Stimulated activated CD4-positive, alpha-beta T cell treated with anti-CD3 and anti-CD28 coated beads, Interleukin-4, amount 100 ng/mL, for 4 hours (primary cell): ENCODE data around the gene PCDHGC5.

Source experiments
- DNase-seq, 2 experiments: peaks; one replicate each; pipeline ENCODE4 v3.0.0-alpha.2; 2020

PCDHGC5 gene

DNA sequence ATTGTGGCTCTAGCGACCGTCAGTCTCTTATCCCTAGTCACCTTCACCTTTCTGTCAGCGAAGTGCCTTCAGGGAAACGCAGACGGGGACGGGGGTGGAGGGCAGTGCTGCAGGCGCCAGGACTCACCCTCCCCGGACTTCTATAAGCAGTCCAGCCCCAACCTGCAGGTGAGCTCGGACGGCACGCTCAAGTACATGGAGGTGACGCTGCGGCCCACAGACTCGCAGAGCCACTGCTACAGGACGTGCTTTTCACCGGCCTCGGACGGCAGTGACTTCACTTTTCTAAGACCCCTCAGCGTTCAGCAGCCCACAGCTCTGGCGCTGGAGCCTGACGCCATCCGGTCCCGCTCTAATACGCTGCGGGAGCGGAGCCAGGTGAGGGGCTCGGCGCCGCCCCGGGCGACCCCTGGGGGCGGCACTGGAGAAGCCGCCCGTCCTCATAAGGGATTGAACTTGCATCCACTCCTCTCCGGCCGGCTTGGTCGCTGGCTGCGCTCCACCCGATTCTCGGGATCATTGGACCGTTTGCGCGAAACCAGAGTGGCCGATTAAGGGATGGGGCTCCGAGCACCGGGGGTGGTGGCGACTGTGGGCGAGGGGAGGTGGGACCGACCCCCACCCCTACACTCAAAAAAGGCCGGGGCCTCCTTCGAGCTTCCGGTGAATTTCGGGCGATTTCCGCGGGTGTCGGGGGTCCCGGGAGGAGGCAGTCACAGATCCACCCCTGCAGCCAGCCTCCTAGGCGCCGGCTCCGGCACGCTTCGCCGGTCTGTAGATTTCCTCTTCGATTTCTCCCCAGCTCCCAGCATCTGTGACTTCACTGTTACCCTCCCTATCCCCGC lies 2.7 kb downstream of the PCDHGC5 start:
- DNase-seq: no peak

DNA sequence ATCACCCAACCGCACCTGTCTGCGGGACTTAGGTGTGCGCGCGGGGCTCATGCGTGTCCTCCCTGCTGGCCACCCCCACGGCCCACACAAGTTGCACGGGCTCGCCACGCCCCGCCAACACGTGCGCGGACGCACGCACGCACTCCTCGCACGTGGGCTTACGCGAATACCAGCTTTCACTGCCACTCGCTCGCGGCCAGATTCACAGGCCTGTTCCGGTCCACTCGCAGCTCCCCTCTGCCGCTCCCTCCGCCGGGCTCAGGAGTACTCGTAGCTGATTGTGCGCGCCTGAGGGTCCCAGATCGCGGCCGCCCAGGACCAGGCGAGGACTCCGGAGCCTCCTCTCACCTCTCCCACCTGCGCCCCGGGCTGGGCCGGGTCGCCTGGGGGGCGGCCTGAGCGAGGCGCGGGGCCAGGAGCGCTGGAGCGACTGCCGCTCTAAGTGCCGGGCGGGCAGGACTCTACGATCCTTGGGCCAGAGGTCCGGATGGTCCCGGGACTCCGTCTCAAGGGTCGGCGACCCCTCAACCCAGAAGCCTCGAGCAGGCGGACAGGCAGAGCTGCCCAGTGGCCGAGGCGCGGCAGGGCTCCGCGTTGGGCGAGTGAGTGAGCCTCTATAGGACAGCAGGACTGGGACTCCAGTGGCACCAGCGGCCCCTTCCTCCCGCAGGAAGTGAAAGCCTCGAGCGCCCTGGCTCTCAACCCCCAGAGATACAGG lies 3.4 kb downstream of the PCDHGC5 start:
- DNase-seq: peak; percentile 20 to 61

DNA sequence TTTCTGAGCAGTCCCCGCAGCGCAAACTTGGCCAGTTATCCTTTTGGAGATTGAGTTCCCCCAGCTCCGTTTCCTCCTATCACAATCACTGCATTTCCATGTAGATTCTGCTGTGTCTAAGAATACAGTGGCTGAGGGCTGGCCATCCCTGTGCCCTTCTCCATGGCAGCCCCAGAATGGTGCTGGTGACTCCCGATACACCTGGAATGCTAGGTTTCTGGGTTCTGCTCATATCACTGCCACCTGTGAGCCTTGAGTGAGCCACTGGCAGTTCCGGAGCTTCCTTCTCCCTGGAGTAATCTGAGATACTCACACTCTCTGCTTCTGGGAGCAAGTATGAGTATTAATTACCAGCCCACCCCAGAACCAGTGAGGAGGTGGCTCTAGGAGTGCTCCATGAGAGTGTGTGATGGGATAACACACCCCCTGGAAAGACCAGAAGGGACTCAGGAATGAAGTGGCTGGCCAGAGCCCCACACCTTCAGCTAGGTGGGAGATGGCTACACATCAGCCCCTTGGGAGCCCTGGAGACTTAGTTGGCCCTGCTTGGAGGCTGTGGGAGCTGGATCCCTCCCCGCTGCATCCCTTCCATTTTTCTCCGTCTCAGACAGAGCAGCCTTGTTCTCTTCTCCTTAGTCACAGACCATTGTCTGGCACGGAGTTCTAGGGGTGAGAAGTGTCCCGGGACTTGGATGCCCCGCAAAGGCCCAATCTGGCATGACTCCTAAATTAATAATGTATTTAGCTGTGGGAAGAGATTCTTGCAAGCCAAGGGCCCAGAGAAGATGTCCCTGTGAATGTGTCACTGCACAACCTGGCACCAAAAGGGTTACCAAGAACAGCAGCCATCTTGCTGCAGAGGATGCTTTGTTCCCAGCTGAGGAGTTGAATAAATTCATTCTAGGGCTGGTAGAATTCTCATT lies 4.9 kb downstream of the PCDHGC5 start:
- no peak for DNase-seq

DNA sequence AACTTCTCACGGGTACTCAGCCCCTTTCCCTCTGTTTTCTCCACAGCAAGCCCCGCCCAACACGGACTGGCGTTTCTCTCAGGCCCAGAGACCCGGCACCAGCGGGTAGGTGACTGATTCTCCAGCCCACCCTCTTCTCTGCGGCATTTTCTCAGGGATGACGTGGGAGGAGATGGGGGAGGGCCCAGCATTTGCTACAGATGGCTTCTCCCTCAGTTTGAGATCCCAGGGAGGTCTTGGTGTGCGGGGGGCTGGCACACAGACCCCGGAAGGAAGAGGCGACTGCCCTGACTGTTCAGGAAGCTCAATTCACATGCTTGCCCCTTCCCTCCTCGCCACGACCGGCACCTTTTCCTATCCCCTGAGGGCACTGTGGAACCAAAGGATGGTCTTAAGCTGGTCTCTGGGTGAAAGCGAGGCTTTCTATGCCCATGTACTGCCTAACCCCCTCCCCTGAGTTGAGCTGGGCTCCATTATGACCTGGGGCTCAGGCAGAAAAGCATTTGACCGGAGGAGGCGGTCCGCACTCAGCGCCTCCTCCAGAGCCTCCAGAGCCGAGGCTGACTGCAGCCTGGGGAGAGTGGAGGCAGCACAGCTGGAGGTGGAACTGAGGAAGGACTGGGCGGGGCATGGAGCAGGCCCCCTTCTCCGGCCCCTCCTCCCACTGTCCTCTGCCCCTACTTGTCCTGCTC lies 6.0 kb downstream of the PCDHGC5 start:
- DNase-seq: no peak

DNA sequence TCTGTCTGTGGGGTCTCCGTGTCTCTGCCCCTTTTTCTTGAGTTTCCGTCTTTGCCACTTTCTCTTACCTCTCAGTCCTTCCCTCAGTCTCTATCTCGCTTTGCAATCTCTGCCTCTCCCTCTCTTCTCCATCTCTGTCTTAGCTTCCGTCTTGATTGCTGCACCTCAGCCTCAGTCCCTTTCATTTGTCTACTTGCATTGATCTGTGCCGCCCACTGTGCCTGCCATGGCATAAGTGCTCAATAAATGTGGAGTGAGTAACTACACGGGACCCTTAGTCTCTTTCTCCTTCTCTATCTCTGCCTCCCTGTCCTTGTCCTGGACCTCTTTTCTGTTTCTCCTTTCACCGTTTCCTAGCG lies 6.6 kb downstream of the PCDHGC5 start:
- DNase-seq: no peak

DNA sequence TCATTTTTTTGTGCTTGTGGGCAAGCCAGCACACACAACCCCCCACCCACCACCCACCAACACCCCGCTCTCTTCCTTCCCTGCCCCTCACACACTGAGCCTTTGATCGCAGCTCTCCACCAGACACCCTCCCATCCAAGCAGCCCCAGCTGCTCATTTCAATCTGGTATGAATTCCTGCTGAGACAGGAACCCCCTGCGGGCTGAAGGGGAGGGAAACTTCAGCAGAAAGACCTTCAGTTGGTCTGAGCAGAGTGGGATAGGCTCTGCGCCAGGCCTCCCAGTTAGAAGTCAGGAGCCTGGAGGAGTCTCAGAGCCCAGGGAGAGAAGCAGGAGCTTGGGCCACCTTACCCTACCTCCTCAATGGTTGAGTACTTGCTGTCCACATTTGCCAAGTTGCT lies 7.2 kb downstream of the PCDHGC5 start:
- DNase-seq: no peak

DNA sequence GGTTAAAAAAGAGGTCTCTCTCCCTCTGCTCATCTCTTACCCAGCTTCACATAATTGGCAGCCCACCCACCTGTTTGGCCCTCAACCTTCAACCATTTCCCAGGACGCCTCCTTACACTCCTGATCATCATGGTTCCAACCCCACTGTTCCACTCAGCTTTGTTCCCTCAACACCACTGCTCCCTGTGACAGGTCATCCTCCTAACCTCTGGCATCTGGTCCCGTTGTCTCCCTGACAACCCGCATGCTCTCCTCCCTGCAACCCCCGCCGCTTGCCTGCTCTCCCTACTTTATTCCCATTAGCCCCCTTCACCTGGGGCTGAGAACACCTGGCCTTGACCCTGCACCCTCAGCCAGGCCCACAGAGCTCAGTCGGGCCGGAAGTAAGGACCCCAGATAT lies 12.9 kb downstream of the PCDHGC5 start:
- DNase-seq: no peak

DNA sequence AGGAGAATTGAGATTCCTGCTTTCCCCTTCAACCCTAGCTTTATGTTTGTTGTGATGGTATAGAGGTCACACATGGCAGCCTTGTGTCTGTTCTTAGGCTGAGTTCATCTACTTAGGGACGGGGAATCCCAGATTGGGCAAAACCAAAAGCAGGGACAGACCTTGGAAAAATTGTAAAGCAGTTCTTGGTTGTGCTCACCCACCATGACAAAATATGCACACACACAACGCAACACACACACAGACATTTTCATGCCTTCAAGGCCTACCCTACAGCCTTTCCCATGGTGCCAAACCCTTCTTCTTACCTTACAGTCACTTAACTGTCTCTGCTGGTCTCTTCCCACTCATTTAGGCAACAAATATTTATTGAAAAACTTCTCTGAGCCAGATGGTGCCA lies 14.8 kb downstream of the PCDHGC5 start:
- DNase-seq: no peak

DNA sequence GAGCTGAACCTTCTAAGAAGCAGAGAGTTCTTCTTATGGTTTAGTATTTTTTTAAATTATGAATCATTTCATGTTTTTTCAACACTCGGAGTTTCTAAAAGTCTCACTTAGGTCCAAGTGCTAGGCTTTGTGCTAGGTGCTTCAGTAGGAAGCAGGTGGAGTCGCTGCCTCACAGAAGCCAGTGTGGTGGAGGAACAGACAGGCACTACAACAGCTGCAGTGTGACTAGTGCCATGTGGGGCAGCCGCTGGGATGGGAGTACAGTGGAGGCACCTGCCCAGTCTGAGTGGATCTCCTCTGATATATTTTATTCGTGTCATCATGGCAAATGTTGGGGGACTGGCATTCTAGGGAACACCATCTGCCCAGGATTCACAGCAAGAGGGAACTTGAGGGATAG lies 15.3 kb downstream of the PCDHGC5 start:
- no peak for DNase-seq

DNA sequence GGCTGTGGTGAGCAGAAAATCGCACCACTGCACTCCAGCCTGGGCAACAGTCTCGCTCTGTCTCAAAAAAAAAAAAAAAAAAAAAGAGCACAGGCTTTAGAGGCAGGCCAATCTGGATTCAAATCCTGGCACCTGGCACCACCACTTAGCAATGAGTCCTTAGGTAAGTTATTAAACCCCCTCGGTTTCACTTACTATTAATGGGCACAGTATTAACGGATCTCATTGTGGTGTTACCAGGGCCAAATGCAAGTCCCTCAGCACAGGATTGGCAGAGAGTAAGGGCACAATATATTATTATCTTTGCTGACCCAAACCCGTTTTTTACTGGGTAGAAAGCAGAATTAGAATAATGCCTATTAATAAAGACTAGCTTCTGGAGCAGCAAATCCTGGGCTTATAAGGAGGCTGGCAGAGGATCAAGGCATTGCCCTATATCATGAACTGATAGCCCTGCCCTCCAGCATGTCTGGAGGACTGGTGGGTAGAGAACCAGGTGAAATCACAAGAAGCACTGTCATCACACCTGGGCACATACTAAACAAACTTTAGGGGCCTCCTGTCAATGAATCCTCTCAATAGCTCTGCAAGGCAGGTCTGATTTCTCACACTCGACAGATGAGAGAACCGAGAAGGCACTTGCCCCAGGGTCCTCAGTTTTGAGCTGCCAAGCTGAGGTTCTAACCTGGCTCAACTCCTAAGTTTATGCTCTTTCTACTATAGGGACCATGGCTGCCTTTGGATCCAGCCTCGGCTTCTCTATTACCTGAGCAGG lies 17.7 kb downstream of the PCDHGC5 start:
- DNase-seq: no peak

DNA sequence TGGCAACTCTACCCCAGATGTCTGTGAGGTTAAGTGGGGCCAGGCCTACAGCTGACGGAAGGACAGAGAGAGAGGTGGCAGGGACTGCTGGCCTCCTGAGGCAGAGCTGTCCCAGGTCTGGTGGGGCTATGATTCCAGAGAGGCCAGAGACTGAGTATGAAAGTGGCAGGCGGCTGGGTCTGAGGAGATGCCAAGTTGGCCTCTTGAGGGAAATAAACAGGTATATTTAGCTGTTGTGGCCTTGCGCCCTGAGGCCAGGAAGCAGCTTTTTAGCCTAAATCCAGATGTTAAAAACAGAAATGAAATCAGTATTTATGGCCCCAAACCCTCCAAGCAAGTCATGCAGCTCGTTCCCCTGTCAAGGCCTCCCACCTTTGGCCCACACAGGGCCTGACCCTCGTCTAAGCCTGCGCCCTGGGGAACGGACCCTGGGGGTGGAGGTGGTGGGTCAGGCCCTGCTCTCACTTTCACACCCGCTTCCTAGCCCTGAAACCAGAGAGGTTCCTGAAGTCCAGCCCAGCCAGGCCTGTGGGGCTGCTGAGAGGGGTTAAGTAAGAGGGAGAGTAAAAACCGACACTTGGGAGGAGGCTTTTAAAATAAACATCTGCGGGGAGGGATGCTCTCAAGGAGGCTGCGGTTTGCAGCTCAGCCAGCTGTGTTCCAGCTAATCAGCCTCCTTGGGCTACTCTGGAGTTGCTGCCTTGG lies 18.7 kb downstream of the PCDHGC5 start:
- no peak for DNase-seq

DNA sequence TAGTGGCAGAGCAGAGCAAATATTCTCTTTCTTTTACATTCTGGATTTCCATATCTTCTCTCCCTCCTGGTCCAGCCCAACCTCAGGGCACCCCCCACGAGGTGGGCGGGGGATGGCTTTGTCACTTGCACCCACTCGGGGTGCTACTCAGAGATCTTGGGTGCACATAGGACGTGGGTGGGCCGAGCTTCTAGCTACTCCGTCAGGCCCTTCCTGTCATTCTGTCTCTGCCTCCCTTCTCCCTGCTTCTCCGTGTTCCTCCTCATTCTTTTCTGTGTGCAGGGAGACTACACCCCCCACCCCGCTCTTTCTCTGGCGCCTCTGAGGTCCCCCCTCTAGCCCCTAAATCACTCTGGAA lies 19.5 kb downstream of the PCDHGC5 start:
- DNase-seq: no peak

DNA sequence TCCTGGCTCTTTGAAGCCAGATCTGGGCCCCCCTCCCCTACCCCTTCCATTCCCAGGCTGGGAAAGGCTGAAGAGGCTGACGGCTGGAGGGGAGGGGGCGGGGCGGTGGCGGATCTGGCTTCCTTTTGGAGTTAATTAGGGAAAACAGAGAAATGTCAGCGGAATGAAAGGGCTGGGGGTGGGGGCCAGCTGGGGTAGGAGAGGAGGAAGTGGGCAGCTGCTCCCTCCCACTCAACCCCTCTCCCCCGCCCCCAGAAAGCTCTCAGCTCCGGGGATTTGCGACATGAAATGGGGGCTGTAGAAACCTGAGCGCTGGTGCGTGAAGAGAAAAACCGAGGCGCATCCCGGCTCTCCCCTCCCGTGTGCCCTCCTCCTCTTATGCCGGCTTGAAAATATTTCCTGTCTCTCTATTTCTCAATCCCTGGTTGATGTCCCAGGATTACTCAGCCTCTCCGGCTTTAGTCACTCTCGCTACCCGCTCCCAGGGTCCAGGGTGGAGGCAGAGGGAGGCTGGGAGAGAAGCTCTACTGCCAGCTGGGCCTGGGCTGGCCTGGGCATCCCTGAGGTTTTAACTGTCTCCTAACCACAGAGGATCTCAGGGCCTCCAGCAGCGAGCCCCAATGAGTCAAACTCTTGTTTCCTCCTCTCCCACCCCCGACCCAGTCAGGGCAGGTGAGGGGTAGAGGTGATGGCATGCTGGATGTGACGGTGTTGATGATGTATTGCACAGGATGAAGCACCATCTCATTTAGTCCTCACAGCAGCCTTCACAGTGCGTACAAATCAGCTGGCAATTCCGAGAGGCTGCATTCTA lies 20.1 kb downstream of the PCDHGC5 start:
- DNase-seq: no peak

DNA sequence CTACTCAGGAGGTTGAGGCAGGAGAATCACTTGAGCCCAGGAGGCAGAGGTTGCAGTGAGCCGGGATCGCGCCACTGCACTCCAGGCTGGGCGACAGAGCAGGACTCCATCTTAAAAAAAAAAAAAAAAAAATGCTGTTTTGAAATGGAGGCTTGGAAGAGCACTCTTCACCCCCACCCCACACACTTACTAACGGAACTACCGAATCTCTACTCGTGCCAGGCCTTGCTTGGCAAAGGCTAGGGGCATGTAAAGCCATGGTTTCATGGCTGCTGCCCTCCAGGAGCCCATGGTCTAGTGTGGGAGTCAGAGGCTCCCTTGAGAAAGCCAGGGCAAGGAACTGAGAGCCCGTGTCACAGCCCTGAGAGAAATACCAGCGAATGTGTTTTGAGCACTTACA lies 21.3 kb downstream of the PCDHGC5 start:
- no peak for DNase-seq

DNA sequence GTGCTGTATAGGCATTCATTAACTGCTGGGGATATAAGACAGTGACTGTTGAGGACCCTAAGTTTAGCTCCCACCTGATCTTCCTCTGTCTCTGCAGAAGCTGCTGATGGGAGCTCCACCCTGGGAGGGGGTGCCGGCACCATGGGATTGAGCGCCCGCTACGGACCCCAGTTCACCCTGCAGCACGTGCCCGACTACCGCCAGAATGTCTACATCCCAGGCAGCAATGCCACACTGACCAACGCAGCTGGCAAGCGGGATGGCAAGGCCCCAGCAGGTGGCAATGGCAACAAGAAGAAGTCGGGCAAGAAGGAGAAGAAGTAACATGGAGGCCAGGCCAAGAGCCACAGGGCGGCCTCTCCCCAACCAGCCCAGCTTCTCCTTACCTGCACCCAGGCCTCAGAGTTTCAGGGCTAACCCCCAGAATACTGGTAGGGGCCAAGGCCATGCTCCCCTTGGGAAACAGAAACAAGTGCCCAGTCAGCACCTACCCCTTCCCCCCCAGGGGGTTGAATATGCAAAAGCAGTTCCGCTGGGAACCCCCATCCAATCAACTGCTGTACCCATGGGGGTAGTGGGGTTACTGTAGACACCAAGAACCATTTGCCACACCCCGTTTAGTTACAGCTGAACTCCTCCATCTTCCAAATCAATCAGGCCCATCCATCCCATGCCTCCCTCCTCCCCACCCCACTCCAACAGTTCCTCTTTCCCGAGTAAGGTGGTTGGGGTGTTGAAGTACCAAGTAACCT lies 22.1 kb downstream of the PCDHGC5 start:
- no peak for DNase-seq

DNA sequence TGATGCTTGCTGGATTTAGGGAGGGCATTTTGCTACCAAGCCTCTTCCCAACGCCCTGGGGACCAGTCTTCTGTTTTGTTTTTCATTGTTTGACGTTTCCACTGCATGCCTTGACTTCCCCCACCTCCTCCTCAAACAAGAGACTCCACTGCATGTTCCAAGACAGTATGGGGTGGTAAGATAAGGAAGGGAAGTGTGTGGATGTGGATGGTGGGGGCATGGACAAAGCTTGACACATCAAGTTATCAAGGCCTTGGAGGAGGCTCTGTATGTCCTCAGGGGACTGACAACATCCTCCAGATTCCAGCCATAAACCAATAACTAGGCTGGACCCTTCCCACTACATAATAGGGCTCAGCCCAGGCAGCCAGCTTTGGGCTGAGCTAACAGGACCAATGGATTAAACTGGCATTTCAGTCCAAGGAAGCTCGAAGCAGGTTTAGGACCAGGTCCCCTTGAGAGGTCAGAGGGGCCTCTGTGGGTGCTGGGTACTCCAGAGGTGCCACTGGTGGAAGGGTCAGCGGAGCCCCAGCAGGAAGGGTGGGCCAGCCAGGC lies 23.0 kb downstream of the PCDHGC5 start:
- no peak for DNase-seq

DNA sequence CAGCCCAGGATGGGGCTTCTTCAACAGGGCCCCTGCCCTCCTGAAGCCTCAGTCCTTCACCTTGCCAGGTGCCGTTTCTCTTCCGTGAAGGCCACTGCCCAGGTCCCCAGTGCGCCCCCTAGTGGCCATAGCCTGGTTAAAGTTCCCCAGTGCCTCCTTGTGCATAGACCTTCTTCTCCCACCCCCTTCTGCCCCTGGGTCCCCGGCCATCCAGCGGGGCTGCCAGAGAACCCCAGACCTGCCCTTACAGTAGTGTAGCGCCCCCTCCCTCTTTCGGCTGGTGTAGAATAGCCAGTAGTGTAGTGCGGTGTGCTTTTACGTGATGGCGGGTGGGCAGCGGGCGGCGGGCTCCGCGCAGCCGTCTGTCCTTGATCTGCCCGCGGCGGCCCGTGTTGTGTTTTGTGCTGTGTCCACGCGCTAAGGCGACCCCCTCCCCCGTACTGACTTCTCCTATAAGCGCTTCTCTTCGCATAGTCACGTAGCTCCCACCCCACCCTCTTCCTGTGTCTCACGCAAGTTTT lies 23.6 kb downstream of the PCDHGC5 start:
- peak; percentile 75 to 86 for DNase-seq

DNA sequence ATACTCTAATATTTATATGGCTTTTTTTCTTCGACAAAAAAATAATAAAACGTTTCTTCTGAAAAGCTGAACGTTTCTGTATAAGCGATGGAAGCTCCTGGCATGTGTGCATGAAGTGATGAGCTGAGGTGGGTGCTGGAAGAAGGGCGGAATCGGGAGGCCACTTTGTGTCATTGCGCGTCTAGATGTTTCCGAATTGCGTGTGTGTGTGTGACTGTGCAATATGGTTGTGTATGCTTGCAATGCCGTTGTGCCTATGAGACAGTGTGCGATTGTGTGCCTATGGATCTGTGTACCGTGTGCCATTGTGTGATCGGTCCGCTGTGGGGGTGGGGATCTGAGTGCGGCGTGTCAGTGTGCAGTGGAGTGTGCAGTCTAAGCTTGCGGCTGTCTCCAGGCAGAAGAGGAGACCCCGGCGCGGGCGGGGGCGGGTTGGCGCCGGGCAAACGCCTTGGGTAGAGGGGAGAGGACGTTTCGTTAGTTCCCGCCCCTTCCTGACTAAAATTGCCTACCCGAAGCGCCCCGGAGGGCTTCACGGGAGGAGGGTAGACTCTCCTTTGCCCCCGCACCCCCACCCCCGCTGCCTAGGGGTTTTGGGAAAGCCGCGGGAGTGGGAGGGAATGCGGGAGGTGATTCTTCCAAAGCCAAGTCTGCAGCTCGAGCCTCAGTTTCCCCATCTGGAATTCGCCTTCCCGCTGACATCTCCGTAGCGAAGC lies 24.2 kb downstream of the PCDHGC5 start:
- peak; percentile 34 to 39 for DNase-seq
